H9 (cell line): ENCODE results near the gene NAA10. TPM values are rescaled to one million over a fixed set of nuclear protein-coding genes. Genes with fewer than 3 reads are reported as not detected.

Source experiments
- DNase-seq: peaks from one replicate; pipeline ENCODE4 v3.0.0-alpha.2; 2017
- H2AFZ ChIP-seq: one replicate; pipeline ENCODE4 v1.6.1; 2013; ENCODE audit warnings: mild to moderate bottlenecking, low read length, control low read depth, moderate library complexity
- H2AK5ac ChIP-seq: 2 replicates; pipeline ENCODE4 v1.6.1; 2013; ENCODE audit warnings: low read length, control low read depth, mixed read lengths; ENCODE audit not compliant: insufficient read length
- H2BK120ac ChIP-seq: one replicate; pipeline ENCODE4 v1.6.1; 2013; ENCODE audit warnings: low read depth, mild to moderate bottlenecking, low read length, control low read depth, inconsistent platforms; ENCODE audit not compliant: poor library complexity, severe bottlenecking
- H2BK12ac ChIP-seq: 2 replicates; pipeline ENCODE4 v1.6.1; 2013; ENCODE audit warnings: low read length, control low read depth, mixed read lengths, low read depth; ENCODE audit not compliant: insufficient read length
- H2BK15ac ChIP-seq: 2 replicates; pipeline ENCODE4 v1.6.1; 2013; ENCODE audit warnings: low read depth, low read length, control low read depth
- H2BK20ac ChIP-seq: one replicate; pipeline ENCODE4 v1.6.1; 2013; ENCODE audit warnings: low read depth, mild to moderate bottlenecking, low read length, control low read depth, inconsistent platforms; ENCODE audit not compliant: poor library complexity, severe bottlenecking
- H2BK5ac ChIP-seq: 2 replicates; pipeline ENCODE4 v1.6.1; 2013; ENCODE audit warnings: low read length, control low read depth, mixed read lengths; ENCODE audit not compliant: insufficient read length
- H3K14ac ChIP-seq: 2 replicates; pipeline ENCODE4 v1.6.1; 2013; ENCODE audit warnings: low read length, control low read depth; ENCODE audit not compliant: insufficient read depth
- H3K18ac ChIP-seq: 2 replicates; pipeline ENCODE4 v1.6.1; 2013; ENCODE audit warnings: low read depth, mild to moderate bottlenecking, mixed read lengths, low read length, control low read depth; ENCODE audit not compliant: insufficient read length
- H3K23ac ChIP-seq: 2 replicates; pipeline ENCODE4 v1.6.1; 2013; ENCODE audit warnings: low read length, control low read depth, mixed read lengths, low read depth; ENCODE audit not compliant: insufficient read length
- H3K23me2 ChIP-seq: 2 replicates; pipeline ENCODE4 v1.6.1; 2013; ENCODE audit warnings: low read depth, mild to moderate bottlenecking, mixed read lengths, low read length, control low read depth; ENCODE audit not compliant: insufficient read length, poor library complexity, severe bottlenecking
- H3K27ac ChIP-seq: 2 replicates; pipeline ENCODE4 v1.5.1; 2013; ENCODE audit warnings: low read length, control low read depth, mixed read lengths, low read depth; ENCODE audit not compliant: insufficient read length
- H3K27me3 ChIP-seq: 2 replicates; pipeline ENCODE4 v1.6.1; 2013; ENCODE audit warnings: low read length, control low read depth, inconsistent platforms; ENCODE audit not compliant: insufficient read depth
- H3K4ac ChIP-seq: 2 replicates; pipeline ENCODE4 v1.6.1; 2013; ENCODE audit warnings: low read depth, mild to moderate bottlenecking, control low read depth, inconsistent platforms, low read length, moderate library complexity
- H3K4me1 ChIP-seq: 2 replicates; pipeline ENCODE4 v1.6.1; 2013; ENCODE audit warnings: low read length, control low read depth, inconsistent platforms; ENCODE audit not compliant: insufficient read depth
- H3K4me2 ChIP-seq: 2 replicates; pipeline ENCODE4 v1.6.1; 2013; ENCODE audit warnings: low read length, control low read depth, mixed read lengths; ENCODE audit not compliant: insufficient read length, insufficient read depth
- H3K56ac ChIP-seq: 2 replicates; pipeline ENCODE4 v1.6.1; 2013; ENCODE audit warnings: low read depth, mild to moderate bottlenecking, mixed read lengths, low read length, control low read depth; ENCODE audit not compliant: insufficient read length
- H3K79me1 ChIP-seq: 2 replicates; pipeline ENCODE4 v1.6.1; 2013; ENCODE audit warnings: low read depth, mild to moderate bottlenecking, moderate library complexity, low read length, control low read depth, inconsistent platforms; ENCODE audit not compliant: insufficient read depth, poor library complexity, severe bottlenecking
- H3K79me2 ChIP-seq: 2 replicates; pipeline ENCODE4 v1.6.1; 2013; ENCODE audit warnings: low read length, control low read depth, inconsistent platforms; ENCODE audit not compliant: insufficient read depth
- H3K9ac ChIP-seq: 2 replicates; pipeline ENCODE4 v1.6.1; 2013; ENCODE audit warnings: low read length, control low read depth, mixed read lengths; ENCODE audit not compliant: insufficient read length; ENCODE audit errors: extremely low read depth
- H3K9me3 ChIP-seq: one replicate; pipeline ENCODE4 v1.6.1; 2013; ENCODE audit warnings: low read depth, low read length, inconsistent platforms; ENCODE audit not compliant: control insufficient read depth
- H3T11ph ChIP-seq: one replicate; pipeline ENCODE4 v1.6.1; 2013; ENCODE audit warnings: mild to moderate bottlenecking, low read length, control low read depth, inconsistent platforms
- H4K20me1 ChIP-seq: one replicate; pipeline ENCODE4 v1.6.1; 2013; ENCODE audit not compliant: control insufficient read depth, insufficient read length, insufficient read depth
- H4K5ac ChIP-seq: 2 replicates; pipeline ENCODE4 v1.6.1; 2013; ENCODE audit warnings: low read depth, mild to moderate bottlenecking, mixed read lengths, low read length, control low read depth; ENCODE audit not compliant: insufficient read length
- H4K8ac ChIP-seq: replicated peaks from 2 replicates; pipeline ENCODE4 v1.6.1; 2013; ENCODE audit warnings: low read length, control low read depth, mixed read lengths, low read depth; ENCODE audit not compliant: insufficient read length
- H4K91ac ChIP-seq: 2 replicates; pipeline ENCODE4 v1.6.1; 2013; ENCODE audit warnings: low read depth, mild to moderate bottlenecking, moderate library complexity, mixed read lengths, low read length, control low read depth; ENCODE audit not compliant: insufficient read length
- H3K27ac Mint-ChIP-seq, 3 experiments: 2 replicates in 2 of 3; 3 replicates in 1 of 3; pipeline ENCODE4 v1.8.0; 2020 to 2021; ENCODE audit warnings: mixed read lengths in 3 of 3, mild to moderate bottlenecking in 1 of 3, moderate library complexity in 1 of 3
- H3K27me3 Mint-ChIP-seq: 2 replicates; pipeline ENCODE4 v1.8.0; 2021; ENCODE audit warnings: low read depth, mild to moderate bottlenecking, moderate library complexity, mixed read lengths
- H3K36me3 Mint-ChIP-seq, 3 experiments: 2 replicates in 2 of 3; 3 replicates in 1 of 3; pipeline ENCODE4 v1.8.0; 2020 to 2021; ENCODE audit warnings: low read depth in 3 of 3, mixed read lengths in 3 of 3; ENCODE audit not compliant: insufficient read depth in 1 of 3
- H3K4me1 Mint-ChIP-seq, 2 experiments: 2 replicates each; pipeline ENCODE4 v1.8.0; 2020; ENCODE audit warnings: mixed read lengths in 2 of 2
- H3K4me3 Mint-ChIP-seq, 2 experiments: 2 replicates in 1 of 2; 3 replicates in 1 of 2; pipeline ENCODE4 v1.8.0; 2020 to 2021; ENCODE audit warnings: mild to moderate bottlenecking in 2 of 2, mixed read lengths in 2 of 2, moderate library complexity in 1 of 2
- H3K9me3 Mint-ChIP-seq, 2 experiments: 2 replicates in 1 of 2; 3 replicates in 1 of 2; pipeline ENCODE4 v1.8.0; 2020; ENCODE audit warnings: mild to moderate bottlenecking in 2 of 2, mixed read lengths in 2 of 2, moderate library complexity in 1 of 2
- CTCF ChIP-seq: fragments of 200-600 bp; sonication (generic); conservative IDR thresholded peaks from 3 replicates; pipeline ENCODE4 v1.8.0; 2021; ENCODE audit warnings: antibody characterized with exemption, mild to moderate bottlenecking
- WGBS: extraction: QIAGEN DNeasy Blood & Tissue Kit; methylation state at CpG from one replicate; pipeline ENCODE4 v1.1.7; 2013; ENCODE audit warnings: missing lambda C conversion rate, low lambda C conversion rate, mixed read lengths; ENCODE audit not compliant: insufficient read length; ENCODE audit errors: extremely low coverage; 5-methylcytosine and 5-hydroxymethylcytosine counted together
- total RNA-seq: library from RNA; stranded (reverse); gene quantifications from 2 replicates; pipeline ENCODE4 v1.2.1, GENCODE V29; 2021

The NAA10 gene
- total RNA-seq, 1 experiment from 2014 or later, result 101 TPM

GRCh38 chrX:153931748-153932147 is 3.1 kb downstream of the NAA10 start:
- no peak for TF ChIP-seq CTCF
- H4K91ac ChIP-seq, result no peak overlapping the region
- Mint-ChIP-seq H3K4me3 (no peak overlapping the region), H3K27ac (no peak overlapping the region; a peak in 1 of 7 replicates), H3K36me3 (peaks cover 22 to 47% (median 30%) of the 10 kb centered on the region in 3 experiments), H3K9me3 (peaks cover 58 to 68% of the 10 kb centered on the region in 2 experiments), H3K27me3 (no peaks in the 10 kb centered on the region), H3K4me1 (peaks cover 2 to 31% of the 10 kb centered on the region in 2 experiments)
- no peak overlapping the region for H2BK12ac ChIP-seq
- no CpG with 5 or more reads among the region's 13 CpGs for WGBS
- H2BK5ac ChIP-seq, result no peak overlapping the region
- no peak overlapping the region for H3K4ac ChIP-seq
- H3K9ac ChIP-seq, result no peak overlapping the region
- no peak overlapping the region for H3T11ph ChIP-seq
- H3K56ac ChIP-seq, result no peak overlapping the region
- no peak overlapping the region for H2AFZ ChIP-seq
- peaks cover 26% of the 10 kb centered on the region for H3K9me3 ChIP-seq
- H3K14ac ChIP-seq, result no peak overlapping the region
- H3K27me3 ChIP-seq, result no peaks in the 10 kb centered on the region
- no peak overlapping the region for H3K27ac ChIP-seq
- H3K23me2 ChIP-seq, result peaks cover 18% of the 10 kb centered on the region
- no peak overlapping the region for H3K4me2 ChIP-seq
- H2BK15ac ChIP-seq, result no peak overlapping the region
- H3K4me1 ChIP-seq, result no peaks in the 10 kb centered on the region
- no peak overlapping the region for H3K23ac ChIP-seq
- no peak overlapping the region for H4K5ac ChIP-seq
- H4K20me1 ChIP-seq, result no peaks in the 10 kb centered on the region
- no peak overlapping the region for H2BK20ac ChIP-seq
- no peak overlapping the region for H2AK5ac ChIP-seq
- no peak overlapping the region for H2BK120ac ChIP-seq
- H3K79me1 ChIP-seq, result no peaks in the 10 kb centered on the region
- DNase-seq, result no peak
- H4K8ac ChIP-seq, result no peak overlapping the region
- no peak overlapping the region for H3K18ac ChIP-seq
- H3K79me2 ChIP-seq, result no peaks in the 10 kb centered on the region; the same call in 1 of the 2 replicates
